Measurements from ENCODE around the gene OTULIN.

DNA sequence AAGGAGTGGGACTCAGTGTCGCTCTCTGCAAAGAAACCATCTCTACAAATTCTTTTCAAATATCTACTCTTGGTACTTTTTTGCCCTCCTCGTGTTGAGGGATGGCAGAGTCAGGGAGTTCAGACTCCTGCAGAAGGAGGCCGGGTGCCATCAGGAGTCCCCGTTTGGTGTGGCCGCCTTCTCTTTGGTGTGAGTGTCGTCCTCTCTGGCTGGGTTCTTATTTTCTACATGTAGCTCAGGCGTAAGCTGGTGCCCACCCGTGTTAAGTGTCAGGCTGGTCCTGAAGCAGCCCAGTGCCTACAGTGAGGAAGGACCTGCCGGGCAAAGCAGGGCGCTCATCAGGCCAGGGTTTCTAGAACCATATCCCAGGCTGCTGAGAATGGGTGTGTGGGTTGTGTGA is 37.0 kb downstream of the OTULIN start:
- TF ChIP-seq, protein P1, sequence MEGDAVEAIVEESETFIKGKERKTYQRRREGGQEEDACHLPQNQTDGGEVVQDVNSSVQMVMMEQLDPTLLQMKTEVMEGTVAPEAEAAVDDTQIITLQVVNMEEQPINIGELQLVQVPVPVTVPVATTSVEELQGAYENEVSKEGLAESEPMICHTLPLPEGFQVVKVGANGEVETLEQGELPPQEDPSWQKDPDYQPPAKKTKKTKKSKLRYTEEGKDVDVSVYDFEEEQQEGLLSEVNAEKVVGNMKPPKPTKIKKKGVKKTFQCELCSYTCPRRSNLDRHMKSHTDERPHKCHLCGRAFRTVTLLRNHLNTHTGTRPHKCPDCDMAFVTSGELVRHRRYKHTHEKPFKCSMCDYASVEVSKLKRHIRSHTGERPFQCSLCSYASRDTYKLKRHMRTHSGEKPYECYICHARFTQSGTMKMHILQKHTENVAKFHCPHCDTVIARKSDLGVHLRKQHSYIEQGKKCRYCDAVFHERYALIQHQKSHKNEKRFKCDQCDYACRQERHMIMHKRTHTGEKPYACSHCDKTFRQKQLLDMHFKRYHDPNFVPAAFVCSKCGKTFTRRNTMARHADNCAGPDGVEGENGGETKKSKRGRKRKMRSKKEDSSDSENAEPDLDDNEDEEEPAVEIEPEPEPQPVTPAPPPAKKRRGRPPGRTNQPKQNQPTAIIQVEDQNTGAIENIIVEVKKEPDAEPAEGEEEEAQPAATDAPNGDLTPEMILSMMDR (IDR thresholded peaks at IDR 0.05; ENCODE audit: insufficient read depth, low read depth, low read length) = no peak
- TF ChIP-seq EZH2 (IDR thresholded peaks at IDR 0.05; ENCODE audit: insufficient read depth, low read length) = no peak

Measured in astrocyte (in vitro differentiated cells and primary cell).